Loucy (cell line): ENCODE results near the gene CSN3.

Source experiments
- CTCF ChIP-seq: fragments of 200-600 bp; sonication (generic); conservative IDR thresholded peaks from 2 replicates; pipeline ENCODE4 v1.5.1; 2014; ENCODE audit warnings: mild to moderate bottlenecking, antibody characterized with exemption, low read length
- EZH2phosphoT487 ChIP-seq: fragments of 200-600 bp; IDR thresholded peaks from 2 replicates; pipeline ENCODE4 v1.6.1; 2018; ENCODE audit warnings: antibody characterized with exemption, mild to moderate bottlenecking, moderate library complexity, borderline replicate concordance

DNA sequence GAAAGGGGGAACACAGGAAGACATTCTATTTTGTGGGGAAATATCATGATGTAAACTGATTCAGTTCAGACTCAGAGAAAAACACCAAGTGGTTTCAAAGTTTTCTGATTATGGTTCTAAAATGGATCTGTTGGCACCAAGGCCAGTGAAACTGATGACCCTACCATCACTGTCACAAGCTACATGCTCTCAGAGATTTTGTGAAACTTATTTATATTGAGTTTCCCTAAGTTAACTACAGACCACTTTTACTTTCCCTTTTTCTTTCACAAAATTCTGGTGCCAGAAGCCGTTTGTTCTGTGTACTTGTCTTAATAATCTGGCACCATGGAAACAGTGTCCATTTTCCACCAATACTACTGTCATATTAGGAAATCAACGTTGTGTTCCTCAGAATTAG lies 48.9 kb downstream of the CSN3 start:
- no peak for TF ChIP-seq CTCF
- no peak for TF ChIP-seq EZH2phosphoT487
